GM21619 (cell line): Measurements from ENCODE around the gene TMTC3.
"Not testable (repeated sequence)": the region's sequence is repeated elsewhere in the genome, so short reads cannot be mapped to it uniquely, and the experiment has no call there.

Experiments used
- ATAC-seq: cut with Tn5 transposase; IDR thresholded peaks from one replicate; pipeline ENCODE4 v1.9.1; 2021; ENCODE audit not compliant: unreplicated experiment

The TMTC3 gene

DNA sequence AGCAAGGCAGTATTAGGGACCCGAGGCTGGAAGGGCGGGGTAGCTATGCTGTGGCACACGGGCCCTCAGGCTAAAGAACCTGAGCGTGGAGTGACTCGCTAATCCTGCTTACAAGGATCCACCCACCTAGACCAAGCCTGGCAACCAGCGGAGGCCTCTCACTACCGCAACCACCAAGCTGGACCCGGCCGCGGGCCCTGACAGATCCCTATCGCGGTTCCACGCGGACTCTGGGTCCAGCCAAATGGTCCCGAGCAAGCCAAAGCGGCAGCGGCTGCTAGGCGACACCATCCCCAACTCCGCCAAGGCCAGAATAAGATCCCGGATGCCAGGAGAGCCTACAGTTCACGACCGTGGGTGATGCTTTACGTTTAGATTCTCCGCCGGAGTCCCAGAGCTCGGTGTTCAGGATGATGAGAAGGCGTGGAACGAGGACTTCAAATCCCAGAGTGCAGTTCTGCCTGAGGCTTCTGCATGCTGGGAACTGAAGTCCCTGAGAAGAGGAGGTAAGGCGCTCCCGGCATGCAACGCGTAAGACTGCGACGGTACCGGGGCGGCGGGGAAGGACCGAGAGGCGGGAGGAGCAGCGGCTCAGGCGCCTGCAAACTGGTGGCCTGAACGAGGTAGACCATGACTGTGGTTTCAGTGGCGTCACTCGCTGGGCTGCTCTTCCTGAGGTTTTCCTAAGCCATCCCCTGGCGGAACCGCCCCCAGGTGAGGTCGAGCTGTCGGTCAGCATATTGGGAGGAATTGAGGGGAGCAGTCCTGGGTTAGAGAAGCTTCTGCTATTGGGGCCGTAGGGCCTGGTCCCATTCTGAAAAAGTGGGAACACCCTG, at the start of gene TMTC3, which contains the start of gene CEP290:
Gene TMTC3 (plus strand): TSS at position 534 of the 836 bp plus-strand sequence. CDS start 6,009 bp downstream, outside the sequence.
Gene CEP290 (minus strand): TSS at position 315 of the 836 bp plus-strand sequence. CDS start 781 bp downstream, outside the sequence.
- ATAC-seq, result peak; percentile 93

DNA sequence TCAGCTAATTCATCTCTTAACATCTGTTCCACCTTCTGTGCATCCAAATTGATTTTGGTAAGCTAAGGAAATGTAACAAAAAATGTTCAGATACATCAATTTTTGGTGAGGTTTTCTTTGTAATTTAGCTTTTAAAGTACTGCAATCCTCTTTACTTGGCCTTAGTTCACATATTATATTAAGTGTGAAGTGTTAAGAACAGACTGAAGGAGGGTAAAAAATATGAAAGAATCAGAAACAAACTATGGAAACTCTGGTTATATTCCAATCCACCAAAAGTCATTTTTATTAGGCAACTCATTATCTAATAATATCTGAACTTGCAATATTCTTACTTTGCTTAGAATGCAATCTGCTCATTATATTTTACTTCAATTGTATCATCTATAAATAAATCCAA, 49.3 kb upstream of the TMTC3 start:
- no peak for ATAC-seq

DNA sequence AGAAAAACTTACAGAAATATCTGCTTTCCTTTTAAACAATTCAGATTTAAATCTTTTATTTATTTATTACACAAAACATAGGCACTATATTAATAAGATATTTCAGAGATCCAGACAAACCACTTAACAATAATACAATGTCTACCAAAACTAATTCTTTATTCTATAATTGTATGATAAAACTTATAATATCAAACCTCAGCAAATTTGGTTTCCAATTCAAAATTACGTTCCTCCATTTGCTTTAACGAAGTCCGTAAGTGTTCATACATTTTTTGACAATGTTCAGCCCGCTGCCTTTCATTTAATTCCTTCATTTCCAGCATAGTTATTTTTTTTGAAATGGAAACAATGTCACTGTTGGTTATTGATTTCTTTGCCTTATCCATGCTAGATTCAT, 48.5 kb upstream of the TMTC3 start:
- ATAC-seq, result no peak

DNA sequence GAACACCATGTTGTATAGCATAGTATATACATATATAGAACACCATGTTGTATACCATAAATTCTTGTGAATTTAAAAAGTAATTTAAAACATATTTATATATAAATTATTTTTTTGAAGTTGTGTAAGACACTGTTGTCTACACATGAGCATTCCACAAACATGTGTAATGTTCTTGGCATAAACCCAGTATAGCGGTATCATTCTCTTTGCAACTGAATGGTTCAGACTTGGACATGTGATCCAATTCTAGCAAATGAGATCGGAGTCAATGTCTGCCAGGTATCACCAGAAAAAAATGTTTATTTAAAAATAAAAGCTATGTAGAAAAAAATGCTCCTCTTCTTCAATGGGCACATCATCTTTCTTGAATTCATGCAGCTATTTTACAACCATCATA, 34.1 kb upstream of the TMTC3 start:
- no peak for ATAC-seq

DNA sequence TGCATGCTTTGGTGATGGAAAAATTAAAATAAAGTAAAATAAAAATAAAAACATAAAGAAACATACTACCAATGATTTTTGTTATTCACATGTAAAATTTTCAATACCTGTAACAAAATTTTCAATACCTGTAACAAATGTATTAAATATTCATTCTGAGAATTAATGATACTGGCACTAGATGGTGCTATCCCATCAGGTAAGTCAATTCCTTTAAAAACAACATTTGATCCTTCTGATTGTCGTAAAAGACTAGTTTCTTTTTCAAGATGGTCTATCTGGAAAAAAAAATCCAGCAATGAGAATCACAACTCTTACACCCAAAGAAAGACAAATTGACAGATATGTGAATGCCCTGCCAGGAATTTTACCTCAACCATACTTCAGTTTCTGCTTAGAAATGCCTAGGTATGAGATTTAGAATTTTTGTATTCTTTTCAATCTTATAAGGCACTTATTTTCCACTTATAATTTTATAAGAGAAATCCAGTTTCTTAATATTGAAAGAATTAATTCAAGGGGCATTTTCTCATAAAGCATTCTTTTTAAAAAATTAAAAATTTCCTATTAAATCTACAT, 30.9 kb upstream of the TMTC3 start:
- peak; percentile 53 for ATAC-seq

DNA sequence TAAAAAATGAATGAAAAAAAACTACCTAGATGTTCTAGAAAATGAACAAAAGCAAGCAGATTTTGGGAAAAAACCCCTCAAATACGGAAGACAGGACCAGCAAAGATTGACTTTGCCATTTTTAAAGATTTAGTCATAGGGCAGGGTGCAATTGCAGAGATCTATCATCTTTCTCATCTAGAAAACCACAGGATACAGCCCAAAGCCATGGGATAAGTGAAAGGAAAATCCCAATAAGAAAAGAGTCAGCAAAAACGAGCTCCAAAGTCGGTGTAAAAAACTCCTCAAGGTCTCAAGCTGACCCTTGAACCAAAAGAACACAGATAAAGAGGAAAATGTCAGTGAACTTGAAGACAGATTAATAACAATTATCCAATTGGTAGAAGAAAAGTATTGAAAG, 28.2 kb upstream of the TMTC3 start:
- ATAC-seq, result no peak

GRCh38 chr12:88122666-88123065, 19.4 kb upstream of the TMTC3 start:
- peak; percentile 48 for ATAC-seq

DNA sequence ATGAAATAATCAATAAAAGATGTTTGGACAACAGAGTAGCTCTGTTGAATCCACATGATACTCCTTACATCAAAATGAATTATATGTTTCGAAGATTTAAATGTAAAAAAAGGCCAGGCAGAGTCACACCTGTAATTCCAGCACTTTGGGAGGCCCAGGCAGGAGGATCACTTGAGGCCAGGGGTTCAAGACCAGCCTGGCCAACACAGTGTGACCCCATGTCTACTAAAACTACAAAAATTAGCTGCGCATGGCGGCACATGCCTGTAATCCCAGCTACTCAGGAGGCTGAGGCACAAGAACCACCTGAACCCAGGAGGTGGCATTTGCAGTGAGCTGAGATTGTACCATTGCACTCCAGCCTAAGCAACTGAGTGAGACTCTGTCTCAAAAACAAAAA, 15.0 kb upstream of the TMTC3 start:
- no peak for ATAC-seq

- ATAC-seq, result no peak
These were observed 14.3 kb upstream of the TMTC3 start for GRCh38 chr12:88127855-88128254.

DNA sequence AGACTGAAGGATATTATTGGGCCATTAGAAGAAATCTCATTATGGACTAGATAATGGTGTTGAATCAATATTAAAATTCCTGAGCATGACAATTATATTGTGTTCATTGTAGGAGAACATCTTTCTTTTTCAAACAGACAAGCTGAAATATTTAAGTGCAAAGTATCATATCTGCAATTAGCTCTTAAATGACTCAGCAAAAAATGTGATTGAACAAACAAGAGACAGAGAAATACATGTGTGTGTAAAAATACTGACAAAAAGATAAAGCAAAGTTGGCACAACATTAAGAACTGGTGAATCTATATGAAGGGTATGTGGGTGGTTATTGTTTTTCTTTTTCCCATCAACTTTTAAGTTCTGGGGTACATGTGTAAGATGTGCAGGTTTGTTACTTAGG, 9.7 kb upstream of the TMTC3 start:
- ATAC-seq, result no peak

GRCh38 chr12:88133181-88133580, 8.9 kb upstream of the TMTC3 start:
- ATAC-seq, result not testable (repeated sequence)

- ATAC-seq, result not testable (repeated sequence)
These were observed 2.4 kb upstream of the TMTC3 start for GRCh38 chr12:88139711-88140110.

DNA sequence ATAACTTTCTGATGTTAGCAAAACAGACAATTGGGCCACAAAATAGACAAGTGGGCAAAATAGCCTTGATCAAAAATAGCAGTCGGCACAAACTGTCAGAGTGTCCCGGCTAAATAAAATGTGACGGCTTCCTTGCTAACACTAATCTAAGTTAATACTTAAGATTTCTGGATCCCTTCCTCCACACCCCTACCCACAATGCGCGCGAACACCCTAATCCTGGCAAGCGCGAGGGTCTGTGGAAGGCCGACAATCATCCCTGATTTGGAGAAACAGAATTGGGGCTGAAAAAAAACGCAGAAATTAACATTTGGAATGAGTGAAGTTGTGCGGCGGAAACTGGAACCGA, 708 bp upstream of the TMTC3 start:
- ATAC-seq, result no peak

GRCh38 chr12:88142610-88142991, 494 bp downstream of the TMTC3 start:
- no peak for ATAC-seq

- ATAC-seq, result no peak
These were observed 1.9 kb downstream of the TMTC3 start for GRCh38 chr12:88144037-88144436.

DNA sequence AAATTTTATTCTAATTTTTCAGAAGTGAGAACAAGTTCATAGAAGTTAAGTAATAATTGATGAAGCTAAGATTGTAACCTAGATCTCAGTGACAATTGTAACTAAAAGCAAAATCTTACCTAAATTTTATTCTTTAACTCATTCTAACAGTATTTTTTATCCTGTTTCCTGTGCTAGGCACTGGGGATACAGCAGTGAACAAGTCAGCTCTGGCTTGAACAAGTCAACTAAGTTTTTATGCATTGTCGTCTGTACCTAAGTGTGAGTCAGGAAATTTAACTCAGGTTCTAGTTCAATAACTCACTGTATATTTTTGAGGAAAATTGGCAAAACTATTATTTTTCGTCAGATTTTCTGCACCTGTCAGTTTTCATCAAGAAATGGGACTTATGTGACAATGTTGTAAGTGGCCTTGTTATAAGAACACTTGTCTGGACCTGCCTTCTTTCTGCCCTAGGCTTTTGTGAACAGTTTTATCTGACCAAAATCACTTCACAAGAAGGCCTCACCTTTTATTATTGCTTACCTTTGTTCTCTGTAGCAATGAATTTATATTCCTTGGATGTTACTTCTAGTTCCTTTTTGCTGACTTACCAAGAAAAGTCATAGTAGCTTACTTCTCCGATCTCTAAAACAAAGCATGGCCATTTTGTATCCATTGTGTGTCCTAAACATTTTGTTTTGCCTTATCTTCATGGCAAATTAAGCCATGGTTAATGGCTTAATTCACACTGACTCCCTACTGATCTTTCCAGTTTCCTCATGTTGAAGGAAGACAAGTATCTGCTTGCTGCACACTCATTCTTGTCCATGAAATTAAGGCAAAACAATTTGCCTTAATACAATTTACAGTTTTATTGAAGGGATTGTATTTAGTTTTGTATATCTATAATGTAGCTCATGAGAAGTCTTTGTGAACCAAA, 2.7 kb downstream of the TMTC3 start:
- no peak for ATAC-seq

DNA sequence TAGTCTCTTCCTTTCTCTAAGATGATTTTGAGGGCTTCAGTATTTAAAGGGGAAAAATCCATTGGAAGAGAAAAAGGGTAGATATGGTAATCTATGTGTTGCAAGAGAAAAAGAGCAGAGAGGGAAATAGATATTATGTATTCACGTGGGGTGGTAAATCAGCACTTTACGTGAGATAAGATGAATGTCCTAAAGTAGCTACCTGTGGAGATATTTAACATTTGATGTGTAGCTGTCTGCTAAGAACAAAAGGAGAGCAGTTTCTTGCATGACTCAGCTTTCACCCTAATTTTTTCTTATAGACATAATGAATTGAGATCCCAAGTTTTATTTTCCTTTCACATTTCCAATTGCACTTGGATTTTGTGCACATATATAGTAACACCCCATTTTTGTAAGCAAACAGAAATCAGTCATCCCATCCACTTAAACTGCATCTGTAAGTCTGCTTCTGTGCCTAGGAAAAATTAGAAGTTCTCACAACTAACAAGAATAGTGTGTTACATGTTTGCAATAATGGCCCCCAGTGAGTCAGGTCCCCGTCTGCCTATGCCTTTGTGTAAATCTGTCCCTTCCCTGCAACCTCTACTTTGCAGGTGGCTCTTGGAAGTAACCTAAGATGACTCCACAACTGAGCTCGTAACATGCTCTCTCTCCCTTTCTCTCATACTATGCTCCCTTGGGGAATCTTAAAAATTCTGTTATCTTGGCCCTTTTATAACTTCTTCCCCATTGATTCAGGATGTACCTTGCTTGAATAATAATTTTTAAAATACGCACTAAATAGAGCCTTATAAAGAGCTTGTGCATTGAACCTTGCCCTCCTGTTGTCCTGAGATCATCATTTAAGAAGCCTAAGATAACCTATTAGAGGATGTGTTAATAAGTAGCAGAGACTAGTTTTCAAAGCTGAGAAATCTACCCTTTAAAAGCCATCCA, 3.7 kb downstream of the TMTC3 start:
- ATAC-seq, result no peak

DNA sequence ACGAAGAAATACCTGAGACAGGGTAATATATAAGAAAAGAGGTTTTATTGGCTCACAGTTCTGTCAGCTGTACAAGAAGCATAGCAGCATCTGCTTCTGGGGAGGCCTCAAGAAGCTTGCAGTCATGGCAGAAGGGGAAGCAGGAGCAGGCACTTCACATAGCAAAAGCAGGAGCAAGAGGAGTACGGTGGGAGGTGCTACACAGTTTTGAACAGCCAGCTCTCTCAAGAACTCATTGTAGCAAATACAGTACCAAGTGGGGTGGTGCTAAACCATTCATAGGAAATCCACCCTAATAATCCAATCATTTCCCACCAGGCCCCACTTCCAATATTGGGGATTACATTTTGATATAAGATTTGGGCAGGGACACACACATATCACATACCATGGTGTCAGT, 8.0 kb downstream of the TMTC3 start:
- no peak for ATAC-seq

- no peak for ATAC-seq
These were observed 11.9 kb downstream of the TMTC3 start for GRCh38 chr12:88153959-88154358.

DNA sequence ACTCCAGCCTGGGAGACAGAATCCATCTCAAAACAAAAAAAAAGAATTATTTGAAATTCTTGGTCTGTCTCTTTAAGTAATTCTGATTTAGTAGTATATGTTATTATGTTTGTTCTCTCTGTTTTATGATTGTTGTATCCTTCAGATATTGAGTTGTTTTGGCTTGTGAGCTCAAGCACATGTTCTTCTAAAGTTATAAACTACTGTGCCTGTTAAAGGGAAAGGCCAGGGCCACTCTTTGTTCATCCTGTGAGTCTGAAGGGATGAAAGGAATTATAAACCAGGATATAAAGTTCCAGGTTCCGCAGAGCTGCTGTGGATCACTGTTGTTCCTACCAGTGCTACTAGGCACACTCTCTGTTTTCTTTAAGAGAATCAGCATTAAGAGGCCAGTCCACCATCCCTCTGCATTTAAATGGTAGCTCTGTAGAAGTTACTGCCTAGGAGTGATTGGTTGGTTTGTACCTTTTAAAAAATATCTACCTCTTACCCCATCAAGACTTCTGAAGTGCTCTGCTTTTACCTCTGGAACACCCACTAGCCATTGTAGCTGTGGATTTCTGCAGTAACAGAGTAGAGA, 14.1 kb downstream of the TMTC3 start:
- ATAC-seq, result no peak
